Small intestine (tissue), 7 donors: ENCODE data around the gene PTPRG. TPM values are rescaled to one million over a fixed set of nuclear protein-coding genes. Genes with fewer than 3 reads are reported as not detected.
A peak's percentile ranks its signal among the peaks of the same experiment; 100 is the strongest.

Experiments used
- DNase-seq, 2 donors: peaks; one replicate each; pipeline versions ENCODE4 v3.0.0 to v3.0.0-alpha.2; 2013
- FAIRE-seq: peaks from 2 replicates; lab custom pipeline; 2012; peaks lifted over from hg19 to GRCh38; lab: Jason Lieb, UNC
- H3K27ac ChIP-seq, 3 donors: one replicate each; pipeline ENCODE4 v1.5.1; 2013; ENCODE audit warnings: low read length in 2 of 3, mild to moderate bottlenecking in 2 of 3, control low read depth in 1 of 3, inconsistent platforms in 1 of 3, low read depth in 1 of 3, moderate library complexity in 1 of 3
- H3K27me3 ChIP-seq, 3 donors: one replicate each; pipeline ENCODE4 v1.6.1; 2013; ENCODE audit warnings: low read length in 3 of 3, inconsistent platforms in 1 of 3; ENCODE audit not compliant: control insufficient read depth in 3 of 3, insufficient read depth in 3 of 3
- H3K36me3 ChIP-seq, 3 donors: one replicate each; pipeline ENCODE4 v1.6.1; 2013; ENCODE audit warnings: low read length in 3 of 3, inconsistent platforms in 1 of 3, low read depth in 1 of 3, mild to moderate bottlenecking in 1 of 3, moderate library complexity in 1 of 3; ENCODE audit not compliant: control insufficient read depth in 3 of 3, insufficient read depth in 2 of 3
- H3K4me1 ChIP-seq, 3 donors: one replicate each; pipeline ENCODE4 v1.6.1; 2013; ENCODE audit warnings: low read length in 2 of 3, inconsistent platforms in 1 of 3, low read depth in 1 of 3, mild to moderate bottlenecking in 1 of 3, moderate library complexity in 1 of 3; ENCODE audit not compliant: control insufficient read depth in 3 of 3, insufficient read depth in 2 of 3
- H3K4me3 ChIP-seq, 3 donors: one replicate each; pipeline ENCODE4 v1.5.1; 2013; ENCODE audit warnings: low read length in 3 of 3, control low read depth in 1 of 3, inconsistent platforms in 1 of 3, low read depth in 1 of 3, mild to moderate bottlenecking in 1 of 3, moderate library complexity in 1 of 3
- H3K9me3 ChIP-seq, 2 donors: one replicate each; pipeline ENCODE4 v1.6.1; 2013; ENCODE audit warnings: low read depth in 1 of 2, low read length in 1 of 2; ENCODE audit not compliant: control insufficient read depth in 2 of 2, insufficient read depth in 1 of 2
- WGBS, 3 donors: extraction: QIAGEN DNeasy Blood & Tissue Kit; methylation state at CpG; one replicate each; pipeline ENCODE4 v1.1.7; 2013; 5-methylcytosine and 5-hydroxymethylcytosine counted together
- polyA plus RNA-seq, 4 donors: library from polyadenylated mRNA; stranded (reverse) in 3 of 4; unstranded in 1 of 4; fragments of 200-250 nt in 3 of 4; fragments of 120-200 nt in 1 of 4; gene quantifications; one replicate each; pipeline versions ENCODE4 v1.2.1 to v1.2.3, GENCODE V29; 2013
- donor health status: healthy with polysubstance abuse.
- donor health status: control.
- donor health status: control.
- donor health status: Bipolar disorder and iron deficiency.
- donor health status: healthy.

PTPRG gene
- polyA plus RNA-seq, 4 donors: 0.81 to 18.3 (median 5.6) TPM

DNA sequence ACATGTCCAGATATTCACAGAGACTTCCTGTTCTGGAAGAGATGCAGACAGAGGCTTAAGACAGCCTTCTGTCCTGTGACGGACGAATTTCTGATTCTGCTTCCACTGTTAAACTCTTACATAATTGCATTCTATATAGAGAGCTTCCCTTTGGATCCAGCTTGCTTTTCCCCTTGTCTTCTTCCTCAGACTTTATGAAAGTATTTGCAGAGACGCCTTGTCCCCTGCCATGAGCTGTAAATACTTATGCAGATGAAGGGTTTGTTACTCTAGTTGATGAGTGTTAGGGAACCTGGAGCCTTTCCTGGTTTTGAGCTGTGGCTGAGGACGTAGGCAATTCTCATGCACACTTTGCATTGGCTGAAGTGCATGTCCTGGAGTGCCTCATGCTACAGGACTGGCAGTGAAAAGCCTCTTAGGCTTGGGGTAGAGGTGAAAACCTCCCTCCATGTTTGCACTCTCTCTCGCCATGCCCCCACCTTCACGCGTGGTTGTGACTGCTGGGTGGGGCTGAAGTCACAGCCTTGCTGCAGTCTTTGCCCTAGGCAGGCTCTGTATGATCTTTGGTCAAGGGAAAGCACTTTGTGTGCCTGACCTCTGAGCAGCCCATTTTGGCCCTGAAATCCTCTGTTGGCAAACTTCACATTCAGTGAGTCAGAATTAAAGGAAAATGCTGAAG, 286.6 kb downstream of the PTPRG start:
- Histone ChIP-seq H3K4me1 (peaks cover 3 to 17% (median 4%) of the 10 kb centered on the region in 3 donors), H3K27ac (peak overlapping the region; percentile 44 to 83 (median 59)), H3K9me3 (no peaks in the 10 kb centered on the region), H3K4me3 (no peak overlapping the region), H3K27me3 (no peaks in the 10 kb centered on the region), H3K36me3 (no peaks in the 10 kb centered on the region)
- FAIRE-seq (no peak), DNase-seq (peak; percentile 65 to 84)
- 31 to 33% (median 31%) methylated on average over 7 of the region's 7 CpGs for WGBS, 3 donors

DNA sequence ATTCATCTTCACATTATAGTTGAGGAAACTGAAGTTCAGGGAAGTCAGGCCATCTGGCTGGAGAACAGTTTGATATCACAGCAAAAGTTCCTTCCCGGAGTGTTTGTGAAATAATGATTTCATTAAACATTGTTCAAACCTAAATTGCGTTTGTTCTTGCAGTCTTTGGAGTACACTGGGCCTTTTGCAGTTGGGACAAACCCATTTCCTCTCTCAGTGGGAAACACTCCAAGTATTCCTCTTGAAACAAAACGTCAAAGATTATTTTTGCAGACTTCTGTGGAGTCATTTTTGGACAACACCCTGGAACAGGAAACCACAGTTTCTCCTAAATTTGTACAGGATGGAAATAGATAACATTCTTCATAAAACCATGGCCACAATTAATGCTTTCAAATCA, 287.5 kb downstream of the PTPRG start:
- no peak for FAIRE-seq
- peak in 1 of 2 donors; percentile 4 for DNase-seq
- no peak overlapping the region for H3K4me3 ChIP-seq
- H3K36me3 ChIP-seq: no peaks in the 10 kb centered on the region
- peak overlapping the region in 2 of 3 donors; percentile 47 to 64 for H3K27ac ChIP-seq
- H3K9me3 ChIP-seq: no peaks in the 10 kb centered on the region
- WGBS, 3 donors: 7 to 17% (median 11%) methylated on average over 3 of the region's 3 CpGs
- peaks cover 3 to 17% (median 4%) of the 10 kb centered on the region in 3 donors for H3K4me1 ChIP-seq
- H3K27me3 ChIP-seq: no peaks in the 10 kb centered on the region

DNA sequence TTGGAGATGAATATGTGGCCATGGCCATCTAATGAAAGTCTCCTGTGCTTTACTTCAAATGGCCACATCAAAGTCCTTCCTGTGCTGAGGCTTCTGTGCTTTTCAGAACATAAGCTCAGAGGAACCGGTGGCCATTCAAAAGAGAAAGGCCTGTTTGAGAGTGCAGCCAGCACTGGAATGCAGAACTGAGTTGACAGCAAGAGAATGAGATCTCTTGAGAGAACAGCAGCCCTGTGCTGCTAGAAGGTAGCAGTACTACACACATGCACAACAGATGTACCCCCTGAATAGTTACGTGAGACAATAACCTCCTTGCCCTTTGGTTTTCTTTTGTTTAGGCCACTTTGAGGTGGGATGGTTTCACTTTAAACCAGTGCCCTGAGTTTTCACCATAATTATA, 292.5 kb downstream of the PTPRG start:
- 65 to 93% (median 71%) methylated on average over 2 of the region's 2 CpGs for WGBS, 3 donors
- no peak for DNase-seq
- Histone ChIP-seq H3K27ac (no peak overlapping the region), H3K9me3 (no peaks in the 10 kb centered on the region), H3K4me1 (no peaks in the 10 kb centered on the region), H3K27me3 (no peaks in the 10 kb centered on the region), H3K4me3 (no peak overlapping the region), H3K36me3 (no peaks in the 10 kb centered on the region)
- FAIRE-seq: no peak

DNA sequence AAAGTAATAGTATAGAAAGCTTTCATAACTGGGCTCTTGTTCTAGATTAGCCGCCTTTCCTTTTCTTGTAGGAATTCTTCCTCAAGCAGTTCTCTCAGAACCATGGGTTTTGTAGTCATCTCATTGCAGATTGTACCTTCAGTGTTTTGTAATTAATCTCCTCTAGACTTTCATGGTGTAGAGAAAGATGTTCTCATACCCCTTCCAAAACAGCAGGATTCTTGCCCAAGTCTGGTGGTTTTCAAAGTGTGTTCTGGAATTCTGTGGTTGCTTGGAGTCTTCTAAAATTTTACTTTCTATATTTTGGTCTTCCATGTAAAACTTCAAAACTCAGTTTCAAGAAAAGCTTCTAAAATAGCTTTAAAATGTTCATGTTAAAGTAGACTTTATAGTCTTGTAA, 293.8 kb downstream of the PTPRG start:
- Histone ChIP-seq H3K36me3 (no peaks in the 10 kb centered on the region), H3K27ac (no peak overlapping the region), H3K9me3 (no peaks in the 10 kb centered on the region), H3K4me1 (no peaks in the 10 kb centered on the region), H3K27me3 (no peaks in the 10 kb centered on the region), H3K4me3 (no peak overlapping the region)
- WGBS, 3 donors: 93 to 100% (median 100%) methylated on average over 1 of the region's 1 CpG
- DNase-seq (no peak), FAIRE-seq (no peak)

DNA sequence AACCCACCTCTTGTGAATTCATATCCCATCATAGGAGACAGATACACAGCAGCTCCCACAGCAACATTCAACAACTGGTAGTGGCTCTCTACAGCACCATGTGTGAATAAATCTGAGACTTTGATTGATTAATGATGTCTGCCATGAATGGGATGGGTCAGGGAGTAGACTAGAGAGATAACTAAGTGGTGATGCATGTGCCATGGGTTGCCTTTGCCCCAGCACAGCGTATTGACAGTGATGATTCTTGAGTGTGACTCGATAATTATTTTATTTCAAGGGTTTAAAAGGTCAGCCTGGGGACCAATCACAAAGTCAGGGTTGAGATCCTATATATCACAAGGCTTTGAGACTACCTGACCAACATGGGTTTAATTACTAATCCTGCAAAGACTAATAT, 295.9 kb downstream of the PTPRG start:
- 53 to 77% (median 55%) methylated on average over 2 of the region's 2 CpGs for WGBS, 3 donors
- FAIRE-seq: no peak

DNA sequence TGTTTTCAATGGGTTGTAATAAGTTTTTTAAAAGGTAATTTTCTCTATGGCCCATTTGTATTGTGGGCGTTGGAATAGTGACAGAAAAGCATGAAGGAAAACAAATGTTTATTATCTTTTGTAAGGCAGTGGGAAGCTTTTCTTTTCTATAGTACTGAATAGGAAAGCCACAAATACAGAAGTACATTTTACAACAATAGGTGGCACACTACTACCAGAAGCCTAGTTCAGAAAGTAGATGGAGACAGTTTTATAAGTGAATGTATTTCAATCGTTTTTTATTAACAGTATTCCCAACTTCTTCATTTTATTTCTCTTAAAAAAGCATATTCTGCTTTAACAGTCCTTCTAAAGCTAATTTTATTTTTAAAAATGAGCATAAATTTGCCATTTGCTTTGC, 296.7 kb downstream of the PTPRG start:
- WGBS, 3 donors: 5 to 13% (median 5%) methylated on average over 2 of the region's 2 CpGs
- no peak overlapping the region for H3K4me3 ChIP-seq
- no peaks in the 10 kb centered on the region for H3K9me3 ChIP-seq
- H3K27me3 ChIP-seq: no peaks in the 10 kb centered on the region
- no peak overlapping the region for H3K27ac ChIP-seq
- FAIRE-seq (no peak), DNase-seq (peak in 1 of 2 donors; percentile 30)
- no peaks in the 10 kb centered on the region for H3K36me3 ChIP-seq
- peaks cover 0 to 4% (median 0%) of the 10 kb centered on the region in 3 donors for H3K4me1 ChIP-seq

More for the DNA sequence above, 295.9 kb downstream of the PTPRG start:
- Histone ChIP-seq H3K4me1 (no peaks in the 10 kb centered on the region), H3K9me3 (no peaks in the 10 kb centered on the region), H3K36me3 (no peaks in the 10 kb centered on the region), H3K27ac (no peak overlapping the region), H3K4me3 (no peak overlapping the region), H3K27me3 (no peaks in the 10 kb centered on the region)
- peak in 1 of 2 donors; percentile 28 for DNase-seq

DNA sequence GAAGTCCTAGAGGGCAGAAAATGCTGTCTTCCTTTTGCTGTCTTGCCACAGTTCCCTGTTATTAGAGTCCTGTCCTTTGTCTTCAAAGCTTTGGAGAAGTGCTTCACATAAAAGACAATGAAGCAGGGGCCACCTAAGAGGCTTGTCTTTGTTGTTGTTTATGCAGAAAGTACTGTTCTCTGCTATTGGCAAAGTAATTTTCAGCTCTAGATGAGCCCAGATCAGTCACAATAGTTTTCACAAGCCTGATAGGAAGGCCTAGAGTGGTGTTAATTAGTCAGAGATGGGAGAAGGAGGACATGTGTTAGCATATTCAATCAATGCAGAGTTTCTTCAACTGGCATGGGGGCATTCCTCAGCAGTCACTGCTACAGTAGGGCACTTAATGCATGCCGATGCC, 300.0 kb downstream of the PTPRG start:
- no peak overlapping the region for H3K4me3 ChIP-seq
- no peak overlapping the region for H3K27ac ChIP-seq
- peaks cover 0 to 13% (median 0%) of the 10 kb centered on the region in 3 donors for H3K4me1 ChIP-seq
- no peaks in the 10 kb centered on the region for H3K9me3 ChIP-seq
- H3K27me3 ChIP-seq: no peaks in the 10 kb centered on the region
- no peak for DNase-seq
- 92 to 100% (median 92%) methylated on average over 1 of the region's 1 CpG for WGBS, 3 donors
- H3K36me3 ChIP-seq: no peaks in the 10 kb centered on the region
- FAIRE-seq: no peak

DNA sequence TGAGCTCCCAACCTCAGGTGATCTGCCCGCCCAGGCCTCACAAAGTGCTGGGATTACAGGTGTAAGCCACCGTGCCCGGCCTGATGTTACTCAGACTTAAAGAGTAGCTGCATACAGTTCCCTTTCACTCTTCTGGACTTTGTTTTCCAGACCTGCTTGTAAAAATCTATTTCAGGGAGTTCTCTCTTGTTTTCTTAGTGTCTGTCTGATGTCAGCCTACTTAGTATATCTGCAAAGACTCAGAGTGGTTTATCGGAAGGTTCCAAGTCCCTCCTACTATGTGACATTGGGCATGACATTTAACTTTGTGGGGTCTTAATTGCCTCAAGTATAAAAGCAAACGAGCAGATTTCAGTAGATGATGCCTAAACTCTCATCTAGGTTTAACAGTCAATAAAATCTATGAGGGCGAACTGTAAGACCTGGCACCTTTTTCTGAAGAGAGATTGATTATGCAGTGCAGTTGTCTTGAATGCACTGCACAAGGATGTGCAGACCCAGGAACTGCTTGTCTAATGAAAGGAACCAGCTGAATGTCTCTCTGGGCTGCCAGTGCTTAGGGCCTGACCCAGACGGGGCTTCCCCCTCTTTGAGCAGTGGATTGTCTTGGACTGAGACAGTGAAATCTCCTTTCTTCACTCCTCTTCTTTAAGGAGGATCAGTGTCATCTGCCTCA, 301.4 kb downstream of the PTPRG start:
- Histone ChIP-seq H3K36me3 (peaks cover 0 to 4% (median 0%) of the 10 kb centered on the region in 3 donors), H3K4me3 (no peak overlapping the region), H3K27ac (peak overlapping the region in 1 of 3 donors; percentile 6), H3K4me1 (peaks cover 0 to 13% (median 0%) of the 10 kb centered on the region in 3 donors), H3K9me3 (no peaks in the 10 kb centered on the region), H3K27me3 (no peaks in the 10 kb centered on the region)
- DNase-seq (peak in 1 of 2 donors; percentile 75), FAIRE-seq (no peak)
- 71 to 81% (median 76%) methylated on average over 7 of the region's 7 CpGs for WGBS, 3 donors
